Cardiac muscle cell (in vitro differentiated cells and primary cell): ENCODE data around the gene POGK. TPM values are rescaled to one million over a fixed set of nuclear protein-coding genes. Genes with fewer than 3 reads are reported as not detected.
A peak's percentile ranks its signal among the peaks of the same experiment; 100 is the strongest.

Source experiments
- DNase-seq, 2 donors: peaks; one replicate each; pipeline versions ENCODE4 v3.0.0 to v3.0.0-alpha.2; 2010 to 2017; ENCODE audit warnings: low read depth in 1 of 2, low spot score in 1 of 2
- H3K27ac ChIP-seq: fragments of 200-600 bp; sonication (generic); 2 replicates; pipeline ENCODE4 v1.5.1; 2016
- H3K27me3 ChIP-seq: fragments of 200-600 bp; sonication (generic); 2 replicates; pipeline ENCODE4 v1.6.0; 2016; ENCODE audit warnings: control low read depth
- H3K36me3 ChIP-seq: fragments of 200-600 bp; sonication (generic); 2 replicates; pipeline ENCODE4 v1.5.1; 2016; ENCODE audit warnings: control low read depth
- H3K4me1 ChIP-seq: fragments of 200-600 bp; sonication (generic); 2 replicates; pipeline ENCODE4 v1.8.1; 2017; ENCODE audit warnings: low read depth, mild to moderate bottlenecking, mixed run types
- H3K4me3 ChIP-seq: fragments of 200-600 bp; sonication (generic); 2 replicates; pipeline ENCODE4 v1.5.1; 2016; ENCODE audit warnings: mild to moderate bottlenecking
- H3K9me3 ChIP-seq: fragments of 200-600 bp; sonication (generic); 2 replicates; pipeline ENCODE4 v1.5.1; 2017; ENCODE audit warnings: low read depth, mild to moderate bottlenecking, control low read depth
- CTCF ChIP-seq: IDR thresholded peaks from 2 replicates; pipeline ENCODE4 v1.5.1; 2012; ENCODE audit warnings: low read depth, mild to moderate bottlenecking, low read length
- polyA plus RNA-seq: library from polyadenylated mRNA; unstranded; fragments of >200 nt; fragmentation: Nextera tagmentation; extraction: Ambion mirVana; gene quantifications from 2 replicates; pipeline ENCODE4 v1.2.1, GENCODE V29; 2016
- total RNA-seq: library from RNA; depleted of rRNA; stranded (reverse); fragments of >200 nt; gene quantifications from 2 replicates; pipeline ENCODE4 v1.2.3, GENCODE V29; 2016

POGK gene
- total and polyA plus RNA-seq, 2 experiments from 2014 or later = 21.7 to 39.6 TPM

- H3K4me3 ChIP-seq = no peak overlapping the region
- no peak for TF ChIP-seq CTCF
- no peaks in the 10 kb centered on the region for H3K9me3 ChIP-seq
- DNase-seq = no peak
- no peaks in the 10 kb centered on the region for H3K27me3 ChIP-seq
- H3K4me1 ChIP-seq = no peaks in the 10 kb centered on the region
- peak overlapping the region; percentile 60 for H3K27ac ChIP-seq
- peaks cover 72% of the 10 kb centered on the region for H3K36me3 ChIP-seq
Measured at GRCh38 chr1:166855558-166855957, 16.3 kb downstream of the POGK start.

GRCh38 chr1:166857995-166858394 lies 18.7 kb downstream of the POGK start:
- Histone ChIP-seq H3K9me3 (no peaks in the 10 kb centered on the region), H3K36me3 (peaks cover 61% of the 10 kb centered on the region), H3K4me1 (no peaks in the 10 kb centered on the region), H3K27ac (peak overlapping the region; percentile 65), H3K4me3 (no peak overlapping the region), H3K27me3 (no peaks in the 10 kb centered on the region)
- DNase-seq = no peak
- no peak for TF ChIP-seq CTCF

GRCh38 chr1:166858726-166859419 lies 19.6 kb downstream of the POGK start:
- no peak for DNase-seq
- Histone ChIP-seq H3K9me3 (no peaks in the 10 kb centered on the region), H3K27me3 (no peaks in the 10 kb centered on the region), H3K36me3 (peaks cover 55% of the 10 kb centered on the region), H3K27ac (peak overlapping the region; percentile 65), H3K4me1 (no peaks in the 10 kb centered on the region), H3K4me3 (no peak overlapping the region)
- TF ChIP-seq CTCF = no peak

GRCh38 chr1:166859597-166859996 lies 20.3 kb downstream of the POGK start:
- H3K27ac ChIP-seq = peak overlapping the region; percentile 65
- H3K36me3 ChIP-seq = peaks cover 50% of the 10 kb centered on the region
- H3K27me3 ChIP-seq = no peaks in the 10 kb centered on the region
- no peak for DNase-seq
- no peak overlapping the region for H3K4me3 ChIP-seq
- no peaks in the 10 kb centered on the region for H3K9me3 ChIP-seq
- no peak for TF ChIP-seq CTCF
- H3K4me1 ChIP-seq = no peaks in the 10 kb centered on the region

- Histone ChIP-seq H3K36me3 (peaks cover 24% of the 10 kb centered on the region), H3K4me1 (peaks cover 1% of the 10 kb centered on the region), H3K4me3 (no peak overlapping the region), H3K27ac (no peak overlapping the region), H3K27me3 (no peaks in the 10 kb centered on the region), H3K9me3 (no peaks in the 10 kb centered on the region)
- TF ChIP-seq CTCF = no peak
- peak in 1 of 2 donors; percentile 44 for DNase-seq
Measured at GRCh38 chr1:166865926-166866325, 26.7 kb downstream of the POGK start.
